HepG2 (cell line): Measurements from ENCODE around the gene ZP2. TPM values are rescaled to one million over a fixed set of nuclear protein-coding genes. Genes with fewer than 3 reads are reported as not detected.

ENCODE experiments used
- ADNP ChIP-seq: sonication (generic); formaldehyde crosslinking; IDR thresholded peaks from 2 replicates; pipeline ENCODE4 v1.4.0; 2020; ENCODE audit warnings: missing genetic modification reagents
- CBFB ChIP-seq: sonication (generic); formaldehyde crosslinking; IDR thresholded peaks from 2 replicates; pipeline ENCODE4 v1.4.0; 2020; ENCODE audit warnings: missing genetic modification reagents
- DMAP1 ChIP-seq: IDR thresholded peaks from 2 replicates; pipeline ENCODE4 v1.6.1; 2016
- EEA1 ChIP-seq: sonication (generic); formaldehyde crosslinking; IDR thresholded peaks from 2 replicates; pipeline ENCODE4 v1.5.1; 2020; ENCODE audit warnings: mild to moderate bottlenecking, missing genetic modification reagents, borderline replicate concordance
- KDM5B ChIP-seq: sonication (generic); formaldehyde crosslinking; IDR thresholded peaks from 2 replicates; pipeline ENCODE4 v1.4.0; 2020; ENCODE audit warnings: missing genetic modification reagents, mild to moderate bottlenecking, borderline replicate concordance
- MAFG ChIP-seq: sonication (generic); formaldehyde crosslinking; IDR thresholded peaks from 2 replicates; pipeline ENCODE4 v1.5.1; 2020; ENCODE audit warnings: mild to moderate bottlenecking, missing genetic modification reagents
- MIXL1 ChIP-seq: IDR thresholded peaks from 2 replicates; pipeline ENCODE4 v1.6.1; 2016
- MZF1 ChIP-seq: sonication (generic); formaldehyde crosslinking; IDR thresholded peaks from 2 replicates; pipeline ENCODE4 v1.8.1; 2023; ENCODE audit warnings: mild to moderate bottlenecking, missing genetic modification reagents, borderline replicate concordance
- PHB2 ChIP-seq: fragments of 450-650 bp; IDR thresholded peaks from 2 replicates; pipeline ENCODE4 v1.6.1; 2018; ENCODE audit not compliant: partially characterized antibody
- POGK ChIP-seq: sonication (generic); formaldehyde crosslinking; conservative IDR thresholded peaks from 2 replicates; pipeline ENCODE4 v1.8.0; 2022; ENCODE audit warnings: mild to moderate bottlenecking, moderate library complexity, missing genetic modification reagents
- POGZ ChIP-seq: sonication (generic); formaldehyde crosslinking; IDR thresholded peaks from 2 replicates; pipeline ENCODE4 v1.4.0; 2020; ENCODE audit warnings: mild to moderate bottlenecking, missing genetic modification reagents
- SUZ12 ChIP-seq: fragments of 150-350 bp; IDR thresholded peaks from 2 replicates; pipeline ENCODE4 v1.6.1; 2014; ENCODE audit warnings: low read depth, low read length
- THAP7 ChIP-seq: sonication (generic); formaldehyde crosslinking; IDR thresholded peaks from 2 replicates; pipeline ENCODE4 v1.8.1; 2023; ENCODE audit warnings: mild to moderate bottlenecking, missing genetic modification reagents
- TIGD3 ChIP-seq: sonication (generic); formaldehyde crosslinking; IDR thresholded peaks from 2 replicates; pipeline ENCODE4 v1.5.1; 2020; ENCODE audit warnings: mild to moderate bottlenecking, missing genetic modification reagents, borderline replicate concordance
- ZKSCAN5 ChIP-seq: sonication (generic); formaldehyde crosslinking; IDR thresholded peaks from 2 replicates; pipeline ENCODE4 v1.5.1; 2020; ENCODE audit warnings: mild to moderate bottlenecking, missing genetic modification reagents
- ZMAT3 ChIP-seq: sonication (generic); formaldehyde crosslinking; conservative IDR thresholded peaks from 2 replicates; pipeline ENCODE4 v1.7.0; 2021; ENCODE audit warnings: missing genetic modification reagents
- ZNF12 ChIP-seq: sonication (generic); formaldehyde crosslinking; IDR thresholded peaks from 2 replicates; pipeline ENCODE4 v1.5.0; 2020; ENCODE audit warnings: missing genetic modification reagents
- ZNF263 ChIP-seq: sonication (generic); formaldehyde crosslinking; IDR thresholded peaks from 2 replicates; pipeline ENCODE4 v1.4.0; 2020; ENCODE audit warnings: missing genetic modification reagents
- ZNF280B ChIP-seq: sonication (generic); formaldehyde crosslinking; IDR thresholded peaks from 2 replicates; pipeline ENCODE4 v1.5.0; 2020; ENCODE audit warnings: missing genetic modification reagents, mild to moderate bottlenecking, borderline replicate concordance
- ZNF563 ChIP-seq: sonication (generic); formaldehyde crosslinking; IDR thresholded peaks from 2 replicates; pipeline ENCODE4 v1.8.0; 2022; ENCODE audit warnings: mild to moderate bottlenecking, moderate library complexity, missing genetic modification reagents
- ZNF672 ChIP-seq: sonication (generic); formaldehyde crosslinking; IDR thresholded peaks from 2 replicates; pipeline ENCODE4 v1.8.1; 2022; ENCODE audit warnings: missing genetic modification reagents
- ZZZ3 ChIP-seq: sonication (generic); formaldehyde crosslinking; IDR thresholded peaks from 2 replicates; pipeline ENCODE4 v1.4.0; 2020; ENCODE audit warnings: missing genetic modification reagents, mild to moderate bottlenecking, borderline replicate concordance
- polyA plus RNA-seq, 8 experiments: library from polyadenylated mRNA; depleted of rRNA in 3 of 8; stranded (reverse) in 7 of 8; unstranded in 1 of 8; fragments of >200 nt; fragmentation: Illumina TruSeq in 4 of 8; extraction: Trizol in 4 of 8; gene quantifications; 2 replicates each; pipeline versions ENCODE4 v1.2.1 to v1.2.3, GENCODE V29; 2011 to 2016; ENCODE audit warnings: low read depth in 4 of 8, missing spikeins in 1 of 8, mixed read lengths in 1 of 8; ENCODE audit not compliant: insufficient read depth in 1 of 8
- total RNA-seq, 5 experiments: library from RNA; depleted of rRNA; stranded (reverse); fragments of >200 nt; fragmentation: Illumina TruSeq; extraction: Trizol; gene quantifications; 2 replicates each; pipeline ENCODE4 v1.2.3, GENCODE V29; 2016; ENCODE audit warnings: low read depth in 1 of 5
- TF ChIP-seq, protein P1 (sequence below): sonication (generic); formaldehyde crosslinking; IDR thresholded peaks from 2 replicates; pipeline ENCODE4 v1.5.1; 2020; ENCODE audit warnings: mild to moderate bottlenecking, missing genetic modification reagents, moderate library complexity
- TF ChIP-seq, protein P2 (sequence below): sonication (generic); formaldehyde crosslinking; IDR thresholded peaks from 2 replicates; pipeline ENCODE4 v1.8.0; 2022; ENCODE audit warnings: missing genetic modification reagents, mild to moderate bottlenecking, borderline replicate concordance

The ZP2 gene
- total and polyA plus RNA-seq, 2 of the 13 experiments (the other 11 are each of a cell fraction or from before 2014, with no cell fraction given) = not detected

DNA sequence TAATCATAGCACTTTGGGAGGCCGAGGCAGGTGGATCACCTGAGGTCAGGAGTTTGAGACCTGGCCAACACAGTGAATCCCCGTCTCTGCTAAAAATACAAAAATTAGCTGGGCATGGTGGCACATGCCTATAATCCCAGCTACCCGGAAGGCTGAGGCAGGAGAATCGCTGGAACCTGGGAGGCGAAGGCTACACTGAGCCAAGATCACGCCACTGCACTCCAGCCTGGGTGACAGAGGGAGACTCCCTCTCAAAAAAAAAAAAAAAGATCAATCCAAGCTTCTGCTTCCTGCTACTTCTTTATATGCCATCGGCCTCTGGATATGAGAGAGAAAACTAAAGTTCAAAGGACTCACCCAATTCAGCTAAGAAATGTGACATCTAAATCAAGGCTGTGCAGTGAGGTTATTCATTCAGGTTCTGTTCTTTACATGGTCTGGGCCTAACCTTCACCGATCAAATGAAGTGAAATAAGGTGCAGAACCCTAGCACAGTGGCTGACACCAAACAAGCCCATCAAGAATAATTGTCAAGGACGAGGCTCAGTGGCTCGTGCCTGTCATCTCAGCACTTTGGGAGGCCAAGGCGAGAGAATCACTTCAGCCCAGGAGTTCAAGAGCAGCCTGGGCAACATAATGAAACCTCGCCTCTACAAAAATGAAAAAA lies 25.6 kb downstream of the ZP2 start (continued):
- TF ChIP-seq SUZ12 (no peak), MAFG (CRISPR knock-in tag) (no peak), ZNF280B (no peak), ZNF563 (no peak), ZKSCAN5 (no peak), CBFB (no peak), TIGD3 (CRISPR knock-in tag) (no peak), ZMAT3 (0 out of 2 replicates have a peak, but pooled peaks have one; percentile 26), EEA1 (CRISPR knock-in tag) (no peak), ZZZ3 (CRISPR knock-in tag) (no peak), ZNF12 (no peak), POGZ (CRISPR knock-in tag) (no peak), MIXL1 (CRISPR knock-in tag) (no peak), PHB2 (no peak), ZNF672 (no peak), POGK (no peak), KDM5B (CRISPR knock-in tag) (0 out of 2 replicates have a peak, but pooled peaks have one; percentile 20), THAP7 (CRISPR knock-in tag) (0 out of 2 replicates have a peak, but pooled peaks have one; percentile 19), ZNF263 (CRISPR knock-in tag) (no peak), MZF1 (CRISPR knock-in tag) (no peak), DMAP1 (no peak), ADNP (CRISPR knock-in tag) (0 out of 2 replicates have a peak, but pooled peaks have one; percentile 14)
- TF ChIP-seq, protein P1, sequence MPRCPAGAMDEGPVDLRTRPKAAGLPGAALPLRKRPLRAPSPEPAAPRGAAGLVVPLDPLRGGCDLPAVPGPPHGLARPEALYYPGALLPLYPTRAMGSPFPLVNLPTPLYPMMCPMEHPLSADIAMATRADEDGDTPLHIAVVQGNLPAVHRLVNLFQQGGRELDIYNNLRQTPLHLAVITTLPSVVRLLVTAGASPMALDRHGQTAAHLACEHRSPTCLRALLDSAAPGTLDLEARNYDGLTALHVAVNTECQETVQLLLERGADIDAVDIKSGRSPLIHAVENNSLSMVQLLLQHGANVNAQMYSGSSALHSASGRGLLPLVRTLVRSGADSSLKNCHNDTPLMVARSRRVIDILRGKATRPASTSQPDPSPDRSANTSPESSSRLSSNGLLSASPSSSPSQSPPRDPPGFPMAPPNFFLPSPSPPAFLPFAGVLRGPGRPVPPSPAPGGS (CRISPR knock-in tag) = no peak
- TF ChIP-seq, protein P2, sequence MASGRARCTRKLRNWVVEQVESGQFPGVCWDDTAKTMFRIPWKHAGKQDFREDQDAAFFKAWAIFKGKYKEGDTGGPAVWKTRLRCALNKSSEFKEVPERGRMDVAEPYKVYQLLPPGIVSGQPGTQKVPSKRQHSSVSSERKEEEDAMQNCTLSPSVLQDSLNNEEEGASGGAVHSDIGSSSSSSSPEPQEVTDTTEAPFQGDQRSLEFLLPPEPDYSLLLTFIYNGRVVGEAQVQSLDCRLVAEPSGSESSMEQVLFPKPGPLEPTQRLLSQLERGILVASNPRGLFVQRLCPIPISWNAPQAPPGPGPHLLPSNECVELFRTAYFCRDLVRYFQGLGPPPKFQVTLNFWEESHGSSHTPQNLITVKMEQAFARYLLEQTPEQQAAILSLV = no peak
